ENCODE measurements around the gene KDELR1.

KDELR1 gene

GRCh38 chr19:48351341-48351752, 40.0 kb downstream of the KDELR1 start (continued):
- TF ChIP-seq CSRNP3 (CRISPR knock-in tag; IDR thresholded peaks at IDR 0.05) (no peak), BACH2 (CRISPR knock-in tag; IDR thresholded peaks at IDR 0.05; ENCODE audit: borderline replicate concordance) (no peak), ZFP3 (CRISPR knock-in tag; IDR thresholded peaks at IDR 0.05) (no peak), ARNTL (CRISPR knock-in tag; IDR thresholded peaks at IDR 0.05; ENCODE audit: borderline replicate concordance, low read depth) (no peak), OSR1 (CRISPR knock-in tag; IDR thresholded peaks at IDR 0.05) (no peak), PATZ1 (CRISPR knock-in tag; IDR thresholded peaks at IDR 0.05; ENCODE audit: borderline replicate concordance) (no peak), SNAI2 (CRISPR knock-in tag; IDR thresholded peaks at IDR 0.05) (no peak), ESRRG (CRISPR knock-in tag; IDR thresholded peaks at IDR 0.05) (no peak)

GRCh38 chr19:48350856-48351255, 40.5 kb downstream of the KDELR1 start:
- no peak for ATAC-seq
- TF ChIP-seq ISL1 (CRISPR knock-in tag; IDR thresholded peaks at IDR 0.05) (no peak), ZNF70 (CRISPR knock-in tag; IDR thresholded peaks at IDR 0.05) (no peak), OSR1 (CRISPR knock-in tag; IDR thresholded peaks at IDR 0.05) (no peak), POU6F1 (CRISPR knock-in tag; IDR thresholded peaks at IDR 0.05; ENCODE audit: borderline replicate concordance, low read depth) (no peak), ARNTL (CRISPR knock-in tag; IDR thresholded peaks at IDR 0.05; ENCODE audit: borderline replicate concordance, low read depth) (no peak), GLIS3 (CRISPR knock-in tag; IDR thresholded peaks at IDR 0.05) (no peak), CSRNP3 (CRISPR knock-in tag; IDR thresholded peaks at IDR 0.05) (no peak), ZFP3 (CRISPR knock-in tag; IDR thresholded peaks at IDR 0.05) (no peak), BACH2 (CRISPR knock-in tag; IDR thresholded peaks at IDR 0.05; ENCODE audit: borderline replicate concordance) (no peak), PATZ1 (CRISPR knock-in tag; IDR thresholded peaks at IDR 0.05; ENCODE audit: borderline replicate concordance) (no peak)

- TF ChIP-seq ZC3H10 (CRISPR knock-in tag; IDR thresholded peaks at IDR 0.05) = no peak
- ATAC-seq = no peak
Measured at GRCh38 chr19:48348737-48349136, 42.6 kb downstream of the KDELR1 start.

- TF ChIP-seq RARB (CRISPR knock-in tag; IDR thresholded peaks at IDR 0.05) = no peak
- no peak for TF ChIP-seq ZNF70 (CRISPR knock-in tag; IDR thresholded peaks at IDR 0.05)
- TF ChIP-seq GLIS3 (CRISPR knock-in tag; IDR thresholded peaks at IDR 0.05) = no peak
- ATAC-seq = peak; percentile 71
Measured at GRCh38 chr19:48348045-48348444, 43.3 kb downstream of the KDELR1 start.

- no peak for ATAC-seq
- no peak for TF ChIP-seq ZNF70 (CRISPR knock-in tag; IDR thresholded peaks at IDR 0.05)
- no peak for TF ChIP-seq GLIS3 (CRISPR knock-in tag; IDR thresholded peaks at IDR 0.05)
- TF ChIP-seq ZNF565 (CRISPR knock-in tag; conservative IDR thresholded peaks at IDR 0.05; ENCODE audit: low read depth) = no peak
- no peak for TF ChIP-seq TOX (CRISPR knock-in tag; IDR thresholded peaks at IDR 0.05; ENCODE audit: borderline replicate concordance)
- TF ChIP-seq POU6F1 (CRISPR knock-in tag; IDR thresholded peaks at IDR 0.05; ENCODE audit: borderline replicate concordance, low read depth) = no peak
- TF ChIP-seq ZNF8 (CRISPR knock-in tag; IDR thresholded peaks at IDR 0.05) = no peak
- TF ChIP-seq PPARA (CRISPR knock-in tag; IDR thresholded peaks at IDR 0.05; ENCODE audit: borderline replicate concordance) = no peak
- no peak for TF ChIP-seq ESRRG (CRISPR knock-in tag; IDR thresholded peaks at IDR 0.05)
- no peak for TF ChIP-seq CREB5 (CRISPR knock-in tag; IDR thresholded peaks at IDR 0.05; ENCODE audit: low read depth)
- no peak for TF ChIP-seq SNAI2 (CRISPR knock-in tag; IDR thresholded peaks at IDR 0.05)
- no peak for TF ChIP-seq ZFP3 (CRISPR knock-in tag; IDR thresholded peaks at IDR 0.05)
- no peak for TF ChIP-seq CSDC2 (CRISPR knock-in tag; IDR thresholded peaks at IDR 0.05)
- no peak for TF ChIP-seq CSRNP3 (CRISPR knock-in tag; IDR thresholded peaks at IDR 0.05)
- TF ChIP-seq RARB (CRISPR knock-in tag; IDR thresholded peaks at IDR 0.05) = no peak
- TF ChIP-seq ISL1 (CRISPR knock-in tag; IDR thresholded peaks at IDR 0.05) = no peak
Measured at GRCh38 chr19:48346191-48346590, 45.2 kb downstream of the KDELR1 start.
